ENCODE data around the gene CROT.

CROT gene

DNA sequence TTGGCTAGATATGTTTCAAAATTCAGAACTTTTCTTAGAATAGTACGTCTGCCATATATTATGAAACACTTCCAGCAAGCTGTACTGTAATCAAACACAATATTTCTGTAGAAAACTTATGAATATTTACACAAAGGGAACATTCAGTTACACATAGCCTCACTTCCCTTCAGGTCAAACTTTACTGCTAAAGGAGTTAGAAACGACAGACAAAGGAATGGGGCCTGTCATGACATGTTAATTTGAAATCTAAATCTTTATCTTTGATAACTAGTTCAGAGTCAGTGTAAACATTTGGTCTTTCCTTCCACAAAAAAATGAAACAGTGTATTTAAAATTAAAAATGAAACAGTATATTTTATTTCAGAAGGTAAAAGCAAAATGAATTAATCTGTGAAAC, 1.0 kb upstream of the CROT start:
- no peak for DNase-seq

DNA sequence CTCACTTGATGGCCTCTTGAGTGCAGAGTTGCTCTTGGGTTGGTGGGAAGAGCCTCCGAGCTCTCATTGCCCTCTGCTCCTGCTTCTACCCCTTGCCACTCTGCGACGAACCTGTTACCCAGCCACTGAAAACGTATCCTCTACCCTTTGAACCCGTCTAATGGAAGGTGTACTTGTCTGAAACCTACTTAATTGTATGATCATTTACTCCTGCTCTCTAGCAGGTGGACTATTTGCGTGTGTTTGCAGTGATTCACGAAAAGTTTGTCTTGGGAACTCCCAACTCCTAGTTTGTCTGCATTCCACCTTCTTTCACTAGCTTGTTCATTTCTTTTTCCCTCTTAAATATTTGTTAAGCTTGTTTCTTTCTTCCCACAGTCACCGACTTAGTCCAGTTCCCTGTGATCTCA, 503 bp downstream of the CROT start:
- DNase-seq, result no peak

DNA sequence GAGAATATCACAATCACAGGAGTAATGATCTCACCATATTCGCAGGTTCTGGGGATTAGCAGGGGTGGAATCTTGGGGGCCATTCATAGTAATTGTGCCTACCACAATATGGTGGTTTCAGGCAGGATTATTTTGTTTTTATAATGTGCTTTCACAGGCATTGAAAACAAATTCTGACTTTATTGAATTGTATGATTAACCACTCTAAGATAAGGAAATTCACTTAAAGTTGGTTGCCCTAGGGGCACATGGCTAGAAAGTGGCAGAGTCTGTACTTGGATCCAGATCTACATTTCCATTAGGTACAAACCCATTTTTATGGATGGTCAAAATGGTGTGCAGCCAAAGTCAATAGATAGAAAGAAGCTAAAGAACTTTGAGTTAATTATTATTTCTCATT, 1.7 kb downstream of the CROT start:
- no peak for DNase-seq

DNA sequence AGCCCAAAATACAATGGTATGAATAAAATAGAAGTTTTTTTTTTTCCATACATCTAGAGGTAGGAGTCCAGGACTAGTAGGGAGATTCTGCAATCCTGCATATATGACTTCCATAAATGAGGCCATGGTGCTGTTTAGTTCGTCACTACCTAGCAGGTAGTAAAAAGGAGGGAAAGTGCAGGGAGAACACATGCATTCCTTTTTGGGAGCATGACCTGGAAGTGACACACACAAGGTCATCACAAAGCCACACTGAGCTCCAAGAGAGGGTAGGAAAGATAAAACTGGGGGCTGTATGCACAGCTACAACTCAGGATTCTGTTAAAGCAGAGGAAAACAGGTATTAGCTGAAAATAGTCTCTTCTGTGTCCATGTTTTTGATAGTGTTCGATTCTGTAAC, 2.2 kb downstream of the CROT start:
- no peak for DNase-seq

DNA sequence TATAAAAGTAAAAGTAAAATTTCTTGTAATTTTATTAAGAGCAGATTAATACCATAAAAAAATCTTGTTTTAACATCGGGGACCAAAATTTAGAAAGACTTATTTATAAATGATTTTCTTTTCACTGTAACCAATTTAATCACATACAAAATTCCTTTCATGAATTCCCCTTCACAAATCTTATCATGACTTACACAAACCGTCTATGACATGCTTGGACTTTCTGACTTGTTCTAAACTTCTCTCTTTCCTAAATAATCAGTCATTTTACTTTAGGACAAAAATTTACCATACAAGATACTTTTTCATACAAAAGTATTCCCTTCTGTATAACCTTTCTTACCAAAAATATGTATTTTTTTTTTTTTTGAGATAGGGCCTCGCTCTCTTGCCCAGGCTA, 9.3 kb downstream of the CROT start:
- no peak for DNase-seq

DNA sequence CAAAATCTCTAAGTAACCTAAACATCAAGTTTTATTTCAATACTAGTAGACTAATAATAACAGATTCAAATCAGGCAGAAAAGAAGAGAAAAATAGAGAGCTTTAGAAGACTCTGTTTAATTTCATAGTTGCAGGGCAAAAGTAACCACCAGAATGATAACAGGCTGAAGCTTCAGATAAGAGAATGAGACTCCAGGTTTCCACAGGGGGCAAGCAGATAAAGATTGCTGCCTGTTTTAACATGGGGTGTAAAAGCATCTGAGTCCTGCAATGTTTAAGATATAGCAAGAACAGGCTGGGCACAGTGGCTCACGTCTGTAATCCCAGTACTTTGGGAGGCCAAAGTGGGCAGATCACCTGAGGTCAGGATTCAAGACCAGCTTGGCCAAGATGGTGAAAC, 11.0 kb downstream of the CROT start:
- DNase-seq, result no peak

DNA sequence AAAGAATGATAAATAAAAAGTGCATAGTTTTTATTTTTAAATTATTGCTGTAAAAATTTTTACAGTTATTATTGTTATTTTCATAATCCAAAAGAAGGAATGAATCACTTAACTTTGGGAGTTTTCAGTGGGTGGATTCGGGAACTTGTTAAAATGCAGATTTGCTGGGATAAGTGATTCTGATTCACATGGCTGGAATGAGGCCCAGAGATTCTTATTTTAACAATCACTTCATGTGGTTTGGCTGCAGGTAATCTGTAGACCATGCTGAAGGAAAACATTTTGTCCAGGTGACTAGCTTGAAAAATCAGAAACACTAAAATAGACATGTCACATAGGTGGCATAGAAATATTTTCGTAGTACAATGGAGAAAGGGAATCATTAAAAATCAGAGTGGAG, 13.9 kb downstream of the CROT start:
- no peak for DNase-seq

DNA sequence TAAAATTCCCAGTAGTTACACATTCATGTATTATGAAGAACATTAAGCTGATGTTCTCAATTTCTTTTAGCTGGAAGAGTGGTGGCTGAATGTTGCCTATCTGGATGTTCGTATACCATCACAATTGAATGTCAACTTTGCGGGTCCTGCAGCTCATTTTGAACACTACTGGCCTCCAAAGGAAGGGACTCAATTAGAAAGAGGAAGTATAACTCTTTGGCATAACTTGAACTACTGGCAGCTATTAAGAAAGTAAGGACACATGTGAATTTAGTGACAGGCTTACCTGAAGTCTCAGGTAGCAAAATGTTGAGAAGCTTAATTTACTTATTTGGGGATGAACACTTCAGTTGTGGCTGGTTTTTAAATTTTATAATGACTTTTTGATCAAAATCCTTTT, 15.9 kb downstream of the CROT start:
- no peak for DNase-seq

DNA sequence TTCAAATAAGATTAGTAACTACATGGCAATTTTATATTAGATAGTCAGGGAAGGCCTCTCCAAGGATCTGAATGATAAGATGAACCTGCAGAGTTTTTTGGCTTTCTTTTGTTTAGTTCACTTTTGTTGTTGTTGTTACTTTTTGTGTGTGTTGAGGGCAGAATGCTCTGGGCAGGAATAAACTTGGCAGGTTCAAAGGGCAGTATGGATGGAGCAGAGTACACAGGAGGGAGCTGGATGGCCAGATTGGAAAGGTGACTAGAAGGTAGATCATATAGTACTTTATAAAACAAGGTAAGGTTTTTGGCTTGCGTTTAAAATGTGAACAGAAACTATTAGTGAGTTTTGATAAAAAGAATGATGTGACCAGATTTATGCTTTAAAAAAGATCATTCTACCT, 17.9 kb downstream of the CROT start:
- no peak for DNase-seq

DNA sequence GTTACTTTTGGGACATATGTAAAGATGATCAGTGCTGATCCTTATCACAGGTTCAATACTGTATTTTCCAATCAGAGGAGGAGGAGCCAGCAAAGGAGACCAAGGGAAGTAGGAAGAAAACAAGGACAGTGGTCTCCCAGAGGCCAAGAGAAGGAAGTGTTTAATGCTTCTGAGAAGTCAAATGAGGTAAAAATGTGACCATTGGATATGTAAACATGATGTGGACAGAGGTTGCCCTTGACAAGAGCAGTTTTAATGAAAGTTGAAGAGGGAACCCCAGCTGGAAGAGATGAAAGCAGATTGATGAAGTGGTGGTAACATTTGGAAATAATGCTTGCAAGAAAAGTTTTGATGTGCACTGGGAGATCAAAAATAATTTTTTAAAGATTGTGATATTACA, 18.8 kb downstream of the CROT start:
- DNase-seq, result no peak

DNA sequence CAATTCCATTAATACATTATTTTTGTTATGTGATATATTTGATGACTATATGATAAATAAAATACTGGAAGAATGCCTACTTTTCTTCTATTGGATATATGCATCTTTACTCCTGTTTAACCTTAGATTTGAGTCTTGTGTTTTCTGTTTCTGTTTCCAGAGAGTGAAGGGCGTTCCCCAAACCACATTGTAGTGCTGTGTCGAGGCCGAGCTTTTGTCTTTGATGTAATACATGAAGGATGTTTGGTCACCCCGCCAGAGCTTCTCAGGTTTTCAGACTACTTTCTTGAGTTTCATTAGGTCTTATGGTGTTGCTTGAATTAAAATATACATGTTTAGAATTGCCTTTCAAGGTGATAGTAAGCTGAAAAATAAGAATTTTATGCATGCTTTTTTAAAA, 23.8 kb downstream of the CROT start:
- DNase-seq, result no peak

DNA sequence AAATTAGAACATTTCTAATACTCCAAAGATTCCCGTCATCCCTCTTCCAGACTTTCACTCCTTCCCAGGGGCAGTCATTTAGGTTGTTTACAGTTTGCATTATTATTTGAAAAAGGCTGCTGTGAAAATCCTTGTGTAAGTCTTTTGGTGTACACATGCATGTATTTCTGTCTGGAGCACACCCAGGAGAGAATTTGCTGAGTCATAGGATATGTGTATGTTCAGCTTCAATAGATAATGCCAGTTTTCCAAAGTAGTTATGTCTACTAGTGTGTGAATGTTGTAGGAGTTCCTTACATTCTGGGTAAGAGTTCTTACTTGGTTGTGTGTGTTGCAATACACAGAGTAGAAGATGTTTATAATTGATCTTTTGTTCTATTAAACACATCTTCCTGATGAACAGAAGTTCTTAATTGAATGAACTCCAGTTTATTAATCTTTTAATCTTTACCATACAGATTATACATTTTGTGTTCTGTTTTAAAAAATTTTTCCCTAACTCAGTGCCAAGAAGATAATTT, 25.3 kb downstream of the CROT start:
- no peak for DNase-seq

DNA sequence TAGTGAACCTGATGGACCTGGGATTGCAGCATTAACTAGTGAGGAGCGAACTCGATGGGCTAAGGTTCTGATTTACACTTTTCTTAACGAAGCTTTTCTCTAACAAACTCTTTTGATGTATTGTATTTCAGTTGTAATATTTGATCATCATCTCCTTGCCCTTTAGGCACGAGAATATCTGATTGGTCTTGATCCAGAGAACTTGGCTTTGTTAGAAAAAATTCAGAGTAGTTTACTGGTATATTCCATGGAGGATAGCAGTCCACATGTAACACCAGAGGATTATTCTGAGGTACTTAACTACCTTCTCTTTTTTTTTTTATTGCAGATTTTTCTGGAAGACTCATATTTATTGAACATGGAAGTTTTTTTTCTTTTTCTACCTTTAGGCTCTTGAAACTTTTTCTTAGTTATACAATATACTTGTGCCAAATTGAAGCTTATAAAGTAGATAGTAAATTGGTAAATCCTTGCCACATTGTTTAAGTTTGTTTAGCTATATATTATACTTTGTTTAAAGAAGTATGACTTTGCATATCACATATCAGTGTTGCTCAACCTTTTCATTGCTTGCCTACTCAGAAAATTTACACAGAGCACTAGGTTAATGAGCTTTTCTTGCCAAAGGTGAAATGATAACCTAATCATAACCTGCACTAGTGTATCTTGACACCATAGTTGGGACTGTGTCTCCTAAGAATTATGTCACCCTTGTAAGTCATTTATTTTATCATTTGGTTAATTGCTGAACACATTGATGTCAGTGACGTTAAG, 30.4 kb downstream of the CROT start:
- no peak for DNase-seq

DNA sequence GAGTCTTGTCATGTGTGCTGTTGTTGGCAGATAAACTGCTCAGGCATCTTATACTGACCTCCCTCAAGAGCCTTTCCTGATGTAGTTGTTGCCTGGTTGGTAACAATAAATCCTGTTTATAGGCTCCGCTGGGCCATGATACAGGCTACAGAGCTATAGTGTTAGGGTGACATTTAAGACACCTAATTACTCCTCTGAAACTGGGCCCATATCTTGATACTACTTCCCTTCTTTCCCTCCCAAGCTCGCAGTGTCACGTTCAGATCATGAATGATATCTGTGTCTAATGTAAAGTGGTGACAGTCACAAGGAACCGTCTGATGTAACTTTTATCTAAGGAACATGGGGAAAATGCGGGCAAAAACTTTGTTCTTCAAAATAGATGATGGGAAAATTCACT, 35.4 kb downstream of the CROT start:
- no peak for DNase-seq

DNA sequence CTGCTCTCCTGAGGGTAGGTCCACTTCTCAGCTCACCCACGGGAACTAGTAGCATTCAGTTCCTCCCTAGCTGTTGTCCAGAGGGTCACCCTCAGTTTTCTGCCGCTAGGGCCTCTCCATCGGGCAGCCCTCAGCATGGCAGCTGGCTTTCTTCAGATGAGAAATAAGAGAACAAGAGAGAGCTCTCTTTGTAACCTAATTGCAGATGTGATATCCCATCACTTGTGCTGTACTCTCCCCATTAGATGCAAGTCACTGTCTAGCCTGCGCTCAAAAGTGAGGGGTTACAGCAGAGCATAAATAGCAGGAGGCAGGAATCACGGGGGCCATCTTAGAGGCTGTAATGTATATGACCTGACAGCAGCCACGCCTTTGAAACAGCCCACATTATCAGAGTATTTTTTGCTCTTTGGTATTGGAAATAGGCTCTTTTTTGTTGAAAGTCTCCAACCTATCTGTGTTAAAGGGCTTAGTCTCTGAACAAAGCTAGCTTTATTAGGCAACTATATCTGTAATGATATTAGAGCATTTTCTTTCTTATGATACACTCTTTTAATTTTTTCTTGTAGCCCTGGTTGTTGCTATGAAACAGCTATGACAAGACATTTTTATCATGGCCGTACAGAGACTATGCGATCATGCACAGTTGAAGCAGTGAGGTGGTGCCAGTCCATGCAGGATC, 45.7 kb downstream of the CROT start:
- DNase-seq, result no peak

DNA sequence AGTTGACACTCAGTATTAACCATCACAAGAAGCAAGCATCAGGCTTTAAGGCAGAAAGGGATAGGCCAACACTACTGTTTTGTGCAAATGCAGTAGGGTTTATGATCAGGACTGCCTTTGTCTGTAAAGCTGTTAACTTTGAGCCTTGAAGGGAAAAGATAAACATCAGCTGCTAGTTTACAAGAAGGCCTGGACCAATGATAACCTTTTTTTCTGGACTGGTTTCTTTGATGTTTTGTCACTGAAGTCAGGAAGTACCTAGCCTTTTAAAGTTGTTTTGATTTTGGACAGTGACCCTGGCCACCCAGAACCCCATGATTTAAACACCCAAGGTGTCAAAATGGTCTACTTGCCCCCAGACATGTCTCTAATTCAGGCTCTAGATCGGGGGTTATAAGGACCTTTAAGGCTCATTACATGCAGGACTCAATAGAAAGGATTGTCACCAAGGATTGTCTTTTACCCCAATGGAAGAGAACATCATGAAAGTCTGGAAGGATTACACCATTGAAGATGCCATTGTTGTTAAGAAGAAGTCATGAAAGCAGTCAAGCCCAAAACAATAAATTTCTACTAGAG, 50.1 kb downstream of the CROT start:
- DNase-seq, result no peak

DNA sequence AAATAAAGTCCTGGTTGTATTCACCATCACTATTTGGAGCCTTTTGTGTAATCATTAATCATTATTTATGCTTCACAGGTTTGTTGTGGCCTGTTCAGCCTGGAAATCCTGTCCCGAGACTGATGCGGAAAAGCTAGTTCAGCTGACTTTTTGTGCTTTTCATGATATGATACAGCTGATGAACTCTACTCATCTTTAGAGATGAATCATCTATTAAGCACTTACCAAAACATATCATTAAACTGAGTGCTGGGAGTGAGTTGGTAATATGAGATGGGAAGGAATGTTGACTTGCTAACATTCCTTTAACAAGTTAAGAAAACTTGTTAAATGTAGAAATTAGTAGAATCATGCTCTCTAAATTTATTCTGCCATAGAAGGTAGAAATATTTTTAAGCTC, 53.0 kb downstream of the CROT start:
- DNase-seq, result no peak

DNA sequence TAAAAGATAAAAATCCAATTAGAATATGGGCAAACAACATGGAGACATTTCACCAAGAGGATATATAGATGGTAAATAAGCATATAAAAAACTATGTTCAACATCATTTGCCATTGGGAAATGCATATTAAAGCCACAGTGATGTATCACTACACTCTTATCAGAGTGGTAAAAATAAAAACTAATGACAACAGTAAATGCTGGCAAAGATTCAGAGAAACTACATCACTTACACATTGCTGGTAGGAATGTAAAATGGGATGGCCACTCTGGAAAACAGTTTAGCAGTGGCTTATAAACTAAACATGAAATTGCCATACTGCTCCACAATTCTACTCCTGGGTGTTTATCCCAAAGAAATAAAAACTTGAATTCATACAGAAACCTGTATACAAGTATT, 59.2 kb downstream of the CROT start:
- no peak for DNase-seq

DNA sequence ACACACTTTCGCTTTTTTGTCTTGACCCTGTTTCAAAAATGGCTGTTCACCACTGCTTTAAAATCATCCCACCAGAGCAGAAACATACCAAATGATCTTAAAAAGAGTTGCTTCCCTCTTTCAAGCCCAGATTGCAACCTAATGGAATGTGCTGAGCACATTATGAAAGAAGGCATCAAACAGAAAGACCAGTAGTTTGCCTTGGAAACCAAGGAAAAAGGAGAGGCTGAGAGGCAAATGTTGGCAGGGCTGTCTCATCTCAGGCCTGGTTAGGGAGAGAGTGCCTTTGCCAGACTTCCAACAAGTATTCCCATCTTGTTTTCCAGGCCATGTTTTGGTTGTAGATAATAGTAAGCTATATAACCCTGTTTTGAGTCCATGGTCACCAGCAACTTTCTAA, 65.7 kb downstream of the CROT start:
- DNase-seq, result no peak

DNA sequence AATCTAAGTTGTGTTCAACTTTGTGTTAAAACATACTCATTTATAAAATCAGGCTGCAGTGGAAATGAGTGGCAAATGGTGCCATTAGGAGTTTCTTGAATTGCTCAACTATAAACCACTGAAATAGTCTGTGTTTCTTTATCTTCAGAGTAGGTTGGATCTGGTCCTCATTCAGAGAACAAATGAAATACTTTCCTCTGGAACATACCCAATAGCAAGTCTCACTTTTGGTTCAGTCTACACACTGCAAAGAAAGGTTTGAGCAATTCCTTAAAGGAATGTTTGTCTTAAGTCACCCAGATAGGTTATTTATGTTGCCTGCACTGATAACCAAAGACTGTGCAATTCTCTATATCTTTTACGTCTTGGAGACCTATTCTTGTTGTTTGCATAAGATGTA, 67.6 kb downstream of the CROT start:
- DNase-seq, result no peak

DNA sequence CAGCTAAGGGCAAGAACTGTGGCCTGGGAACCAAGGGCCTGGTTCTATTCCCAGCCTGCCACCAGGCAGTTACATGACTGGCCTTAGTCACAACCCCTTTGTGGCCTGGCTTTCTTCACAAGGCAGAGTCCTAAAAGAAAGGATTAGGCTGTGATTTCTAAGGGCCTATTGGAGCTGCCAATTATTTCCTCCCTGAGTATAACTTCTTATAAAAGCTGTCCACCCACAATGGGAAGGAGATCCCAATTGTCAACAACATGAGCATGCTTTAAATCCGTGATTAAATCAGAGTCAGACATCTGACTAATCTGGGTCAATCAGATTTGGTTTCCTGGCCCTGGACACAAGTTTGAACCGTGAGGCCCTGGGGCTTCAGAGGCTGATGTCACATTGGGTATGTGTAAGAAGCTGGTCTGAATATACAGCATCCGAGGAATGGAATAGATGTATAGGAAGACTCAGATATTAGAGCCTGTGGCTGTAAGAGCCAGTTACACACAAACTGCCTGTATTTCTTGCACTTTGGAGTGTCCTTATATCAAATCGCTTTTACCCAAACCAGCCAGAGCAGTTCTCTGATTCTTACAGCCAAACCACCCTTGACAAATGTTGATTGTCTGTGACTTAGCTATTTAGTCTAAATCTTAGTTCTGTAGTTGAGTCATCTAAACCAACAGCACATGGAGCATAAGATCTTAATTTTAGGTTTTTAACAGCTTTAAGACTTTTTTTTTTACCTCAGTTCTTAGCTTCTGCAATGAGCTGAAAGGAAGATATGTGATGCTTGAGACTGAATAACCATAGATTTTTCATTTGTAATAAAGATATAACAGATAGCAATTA, 68.7 kb downstream of the CROT start:
- DNase-seq, result no peak

DNA sequence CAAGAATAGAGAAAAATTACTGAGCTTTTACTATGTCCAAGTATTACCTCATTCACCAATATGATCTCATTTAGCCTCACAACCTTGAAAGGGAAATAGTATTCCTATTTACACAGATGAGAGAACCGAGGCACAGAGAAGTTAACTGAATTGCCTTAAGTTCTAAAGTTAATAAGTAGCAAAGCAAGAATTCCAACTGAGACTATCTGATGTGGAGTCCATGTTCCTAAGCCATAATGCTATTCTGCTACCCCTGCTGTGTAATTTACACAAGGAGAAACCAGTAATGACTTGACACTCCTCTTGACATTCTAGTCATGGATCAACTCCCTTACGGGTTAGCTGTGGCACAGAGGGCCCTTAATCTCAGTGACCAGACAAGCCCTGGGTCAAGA, 69.3 kb downstream of the CROT start:
- no peak for DNase-seq

Data from effector CD8-positive, alpha-beta T cell (primary cell).